A673 (cell line): ENCODE data around the gene PRF1. TPM values are rescaled to one million over a fixed set of nuclear protein-coding genes. Genes with fewer than 3 reads are reported as not detected.

Experiments
- BruUV-seq: library from RNA; stranded (reverse); fragments of 400-500 nt; replicated peaks from 2 replicates; lab custom pipeline; 2021; lab: Mats Ljungman, UMichigan
- CTCF ChIA-PET: fragments of 300-600 bp; sonication (Branson Sonifier 250); formaldehyde crosslinking; loops from one replicate; lab custom pipeline; 2022; ENCODE audit warnings: antibody characterized with exemption; lab: Charles Lee
- POLR2A ChIA-PET: fragments of 300-600 bp; sonication (Branson Sonifier 250); formaldehyde crosslinking; loops from one replicate; lab custom pipeline; 2022; ENCODE audit warnings: antibody characterized with exemption; ENCODE audit not compliant: low non-redundant PET; lab: Charles Lee
- DNase-seq: peaks from one replicate; pipeline ENCODE4 v3.0.0-alpha.2; 2015; ENCODE audit warnings: low spot score
- H3K27ac ChIP-seq: fragments of 200-600 bp; sonication (generic); 2 replicates; pipeline ENCODE4 v1.5.1; 2016; ENCODE audit warnings: mixed run types, low read depth, mild to moderate bottlenecking, mixed read lengths, antibody characterized with exemption, low read length; ENCODE audit not compliant: poor library complexity, severe bottlenecking
- H3K27me3 ChIP-seq: fragments of 200-600 bp; sonication (generic); replicated peaks from 2 replicates; pipeline ENCODE4 v1.6.1; 2017; ENCODE audit warnings: mixed run types, low read depth, mild to moderate bottlenecking, mixed read lengths, antibody characterized with exemption, low read length; ENCODE audit not compliant: insufficient read depth, poor library complexity
- H3K36me3 ChIP-seq: fragments of 200-600 bp; sonication (generic); 2 replicates; pipeline ENCODE4 v1.6.1; 2016; ENCODE audit warnings: mixed run types, mild to moderate bottlenecking, mixed read lengths, antibody characterized with exemption, low read length; ENCODE audit not compliant: insufficient read depth, poor library complexity, severe bottlenecking
- H3K4me1 ChIP-seq: fragments of 200-600 bp; sonication (generic); 2 replicates; pipeline ENCODE4 v1.6.1; 2017; ENCODE audit warnings: mixed run types, mild to moderate bottlenecking, mixed read lengths, antibody characterized with exemption, low read length; ENCODE audit not compliant: insufficient read depth, poor library complexity, severe bottlenecking
- H3K4me3 ChIP-seq: fragments of 200-600 bp; sonication (generic); 2 replicates; pipeline ENCODE4 v1.5.1; 2016; ENCODE audit warnings: low read depth, mixed run types, mild to moderate bottlenecking, mixed read lengths, low read length; ENCODE audit not compliant: poor library complexity, severe bottlenecking
- H3K9me3 ChIP-seq: fragments of 200-600 bp; sonication (generic); 2 replicates; pipeline ENCODE4 v1.6.1; 2016; ENCODE audit warnings: mixed run types, low read depth, mild to moderate bottlenecking, mixed read lengths, antibody characterized with exemption, low read length; ENCODE audit not compliant: poor library complexity, severe bottlenecking
- CTCF ChIP-seq: fragments of 300-800, 200-600 bp; sonication (generic); conservative IDR thresholded peaks from 2 replicates; pipeline ENCODE4 v1.5.1; 2017; ENCODE audit warnings: low read depth, mild to moderate bottlenecking, antibody characterized with exemption, low read length, moderate library complexity, mixed read lengths
- EZH2 ChIP-seq: fragments of 200-600 bp; sonication (generic); IDR thresholded peaks from 2 replicates; pipeline ENCODE4 v1.6.1; 2017; ENCODE audit warnings: borderline replicate concordance, low read depth, mild to moderate bottlenecking, mixed read lengths, antibody characterized with exemption, low read length; ENCODE audit not compliant: poor library complexity, severe bottlenecking
- intact Hi-C: fragments of 100-400 bp; cut with micrococcal nuclease; formaldehyde crosslinking; loops from one replicate; pipeline ENCODE4 v1.10.0; 2022; ENCODE audit not compliant: unreplicated experiment
- total RNA-seq: library from RNA; stranded (reverse); gene quantifications from 2 replicates; pipeline ENCODE4 v1.2.3, GENCODE V29; 2021

Gene PRF1
- total RNA-seq, 1 experiment from 2014 or later: not detected

GRCh38 chr10:70551971-70552422, 50.5 kb downstream of the PRF1 start:
- peak overlapping the region; percentile 57 for H3K27ac ChIP-seq
- intact Hi-C loops: loop anchor here (10.0 kb wide), 2 partner anchors 123 to 733 kb away; partner anchors contain the start of gene ADAMTS14
- H3K36me3 ChIP-seq: no peaks in the 10 kb centered on the region
- peaks cover 31% of the 10 kb centered on the region for H3K4me1 ChIP-seq
- ChIA-PET CTCF (interaction anchor here (0.7 to 1.1 kb wide), 2 partner anchors 207 to 331 kb away, joined by 3 to 4 read pairs; no protein-coding TSS in a partner anchor), POLR2A (no interaction called here)
- no TSS peak for BruUV-seq
- H3K9me3 ChIP-seq: no peaks in the 10 kb centered on the region
- TF ChIP-seq CTCF: no peak
- no peak for TF ChIP-seq EZH2
- H3K27me3 ChIP-seq: no peaks in the 10 kb centered on the region
- DNase-seq: peak; percentile 54
- no peak overlapping the region for H3K4me3 ChIP-seq

- peak overlapping the region; percentile 57 for H3K27ac ChIP-seq
- POLR2A ChIA-PET: no interaction called here
- no peak overlapping the region for H3K4me3 ChIP-seq
- H3K27me3 ChIP-seq: no peaks in the 10 kb centered on the region
- DNase-seq: peak; percentile 79
- intact Hi-C loops: loop anchor here (10.0 kb wide), 2 partner anchors 123 to 733 kb away; partner anchors contain the start of gene ADAMTS14
- no peaks in the 10 kb centered on the region for H3K9me3 ChIP-seq
- H3K4me1 ChIP-seq: peaks cover 31% of the 10 kb centered on the region
- CTCF ChIA-PET: interaction anchor here (0.7 to 1.1 kb wide), 2 partner anchors 207 to 330 kb away, joined by 3 to 4 read pairs; no protein-coding TSS in a partner anchor
- H3K36me3 ChIP-seq: no peaks in the 10 kb centered on the region
- TF ChIP-seq EZH2 (no peak), CTCF (peak; percentile 28; the same call in 1 of the 2 replicates)
- no TSS peak for BruUV-seq
These were observed 51.1 kb downstream of the PRF1 start for GRCh38 chr10:70551466-70551865.

GRCh38 chr10:70550459-70550858, 52.1 kb downstream of the PRF1 start:
- TF ChIP-seq CTCF: no peak
- no peak for TF ChIP-seq EZH2
- intact Hi-C loops: loop anchor here (1.0 to 10.0 kb wide), 4 partner anchors 124 to 734 kb away; partner anchors contain the start of gene ADAMTS14
- no TSS peak for BruUV-seq
- H3K4me3 ChIP-seq: no peak overlapping the region
- DNase-seq: no peak
- no peak overlapping the region for H3K27ac ChIP-seq
- no peaks in the 10 kb centered on the region for H3K27me3 ChIP-seq
- ChIA-PET POLR2A (no interaction called here), CTCF (no interaction called here)
- peaks cover 31% of the 10 kb centered on the region for H3K4me1 ChIP-seq
- H3K9me3 ChIP-seq: no peaks in the 10 kb centered on the region
- H3K36me3 ChIP-seq: no peaks in the 10 kb centered on the region
